Pancreas (tissue), 10 donors: ENCODE measurements around the gene TMX1. TPM values are rescaled to one million over a fixed set of nuclear protein-coding genes. Genes with fewer than 3 reads are reported as not detected.

Experiments
- ATAC-seq, 4 donors: fragments of 200-7000 bp; cut with Tn5 transposase; one replicate each; pipeline versions ENCODE4 v1.8.0 to v1.9.1; 2020; ENCODE audit warnings: mild to moderate bottlenecking in 4 of 4, moderate library complexity in 4 of 4
- DNase-seq, 6 donors: peaks; one replicate each; pipeline ENCODE4 v3.0.0-alpha.2; 2020
- FAIRE-seq: peaks from 2 replicates; lab custom pipeline; 2012; peaks lifted over from hg19 to GRCh38; lab: Jason Lieb, UNC
- H3K27ac ChIP-seq, 4 donors: fragments of 200-600 bp; sonication (generic); 1 replicate in 3 of 4; 2 replicates in 1 of 4; pipeline versions ENCODE4 v1.5.0 to v1.8.0; 2020
- H3K27me3 ChIP-seq, 4 donors: fragments of 200-600 bp; one replicate each; pipeline ENCODE4 v1.8.0; 2021
- H3K36me3 ChIP-seq, 3 donors: fragments of 200-600 bp; sonication (generic) in 1 of 3; one replicate each; pipeline versions ENCODE4 v1.5.0 to v1.8.0; 2020 to 2021
- H3K4me1 ChIP-seq, 3 donors: fragments of 200-600 bp; one replicate each; pipeline ENCODE4 v1.8.0; 2021
- H3K4me3 ChIP-seq, 4 donors: fragments of 200-600 bp; sonication (generic) in 2 of 4; one replicate each; pipeline versions ENCODE4 v1.5.0 to v1.8.0; 2020 to 2021
- H3K9me3 ChIP-seq, 4 donors: fragments of 200-600 bp; one replicate each; pipeline ENCODE4 v1.8.0; 2021
- CTCF ChIP-seq, 4 donors: fragments of 200-600 bp; sonication (generic) in 3 of 4; IDR thresholded peaks; one replicate each; pipeline versions ENCODE4 v1.5.0 to v1.8.0; 2021; ENCODE audit warnings: antibody characterized with exemption in 4 of 4
- WGBS, 2 donors: extraction: QIAGEN DNeasy Blood & Tissue Kit; methylation state at CpG; one replicate each; pipeline ENCODE4 v1.1.7; 2013; 5-methylcytosine and 5-hydroxymethylcytosine counted together
- intact Hi-C, 3 donors: fragments of 100-400 bp; cut with DNase I; formaldehyde crosslinking; loops; one replicate each; pipeline versions ENCODE4 v1.11.1 to v1.14.2; 2022
- polyA plus RNA-seq, 2 donors: library from polyadenylated mRNA; stranded (reverse); fragments of 200-250 nt; gene quantifications; one replicate each; pipeline ENCODE4 v1.2.3, GENCODE V29; 2013
- total RNA-seq, 6 donors: library from RNA; stranded (reverse); fragmentation: NEBNext Ultra II Directional in 4 of 6; extraction: Animal tissue kit (Norgen Biotek cat#: 25700) in 4 of 6; gene quantifications; one replicate each; pipeline versions ENCODE4 v1.2.1 to v1.2.4, GENCODE V29; 2021 to 2023
- donor health status: healthy with polysubstance abuse.
- donor health status: DM: no; HTN: no; CAD: no; lungs with moderate emphysema.
- donor health status: DM: no; HTN: no; CAD: no.
- donor health status: control.
- donor health status: control.
- donor health status: Bipolar disorder and iron deficiency.
- donor health status: DM: yes; HTN: yes; CAD: no.
- donor health status: DM: no; HTN: no; CAD: no.
- donor health status: DM: no; HTN: no; CAD: no.
- donor health status: DM: yes; HTN: yes; CAD: no.

TMX1 gene
- total and polyA plus RNA-seq, 8 donors, result 3.0 to 22.5 (median 13.2) TPM

DNA sequence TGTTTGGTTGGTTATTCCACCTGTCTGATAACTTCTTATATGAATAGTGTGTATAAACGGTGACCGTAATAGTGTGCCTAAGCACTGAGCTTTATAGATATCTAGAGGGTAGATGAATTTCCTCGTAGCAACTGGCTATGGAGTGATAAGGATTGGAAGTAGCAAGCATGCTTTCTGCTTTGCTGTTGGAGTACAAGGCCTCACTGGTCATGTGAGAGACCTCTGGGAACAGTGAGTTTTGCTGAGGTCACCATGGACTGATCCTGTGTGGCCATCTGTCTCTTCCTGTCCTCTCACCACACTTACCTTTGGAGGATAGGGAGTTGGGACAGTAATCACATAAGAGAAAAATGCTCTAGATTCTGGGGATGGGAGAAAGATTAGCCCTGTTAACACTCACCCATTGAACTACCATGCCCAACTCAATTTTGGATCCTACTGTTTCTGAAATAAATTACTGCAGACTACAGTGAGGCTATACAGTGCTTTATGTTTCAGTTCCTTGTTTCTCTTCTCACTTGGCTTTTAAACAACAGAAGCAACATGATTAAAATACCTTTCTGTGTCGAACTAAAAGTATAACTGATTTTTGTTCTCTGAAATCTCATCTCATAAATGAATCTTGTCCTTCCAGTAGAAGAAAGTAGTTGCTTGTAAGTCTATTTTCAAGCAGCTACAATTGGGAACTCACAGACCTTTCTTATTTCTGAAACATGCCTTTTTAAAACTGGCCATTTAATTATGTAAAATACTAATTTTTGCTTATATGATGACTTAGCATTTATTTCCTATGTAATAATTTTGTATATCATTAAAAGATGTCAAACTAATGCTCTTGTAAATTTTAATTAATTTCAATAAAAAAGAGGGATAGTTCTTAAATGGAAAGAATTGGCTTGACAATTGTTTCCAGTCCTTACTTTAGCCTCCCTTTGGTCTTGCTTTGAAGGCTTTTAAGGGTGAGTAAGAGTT is 8.3 kb downstream of the TMX1 start:
- no peak overlapping the region for H3K27ac ChIP-seq
- H3K27me3 ChIP-seq, result no peaks in the 10 kb centered on the region
- FAIRE-seq (no peak), DNase-seq (no peak), ATAC-seq (peak in 3 of 4 donors; percentile 38 to 50 (median 49))
- H3K9me3 ChIP-seq, result no peaks in the 10 kb centered on the region
- H3K4me3 ChIP-seq, result no peak overlapping the region
- TF ChIP-seq CTCF (IDR thresholded peaks at IDR 0.05), result no peak
- intact Hi-C loops, result no loop called here
- H3K4me1 ChIP-seq, result no peaks in the 10 kb centered on the region
- H3K36me3 ChIP-seq, result peaks cover 0 to 11% (median 0%) of the 10 kb centered on the region in 3 donors
- 68 to 80% methylated on average over 4 of the region's 4 CpGs for WGBS, 2 donors

- H3K27me3 ChIP-seq, result no peaks in the 10 kb centered on the region
- no peak for DNase-seq
- H3K9me3 ChIP-seq, result no peaks in the 10 kb centered on the region
- ATAC-seq, result no peak
- intact Hi-C loops, result no loop called here
- no peak overlapping the region for H3K4me3 ChIP-seq
- no peak for TF ChIP-seq CTCF (IDR thresholded peaks at IDR 0.05)
- peaks cover 0 to 11% (median 0%) of the 10 kb centered on the region in 3 donors for H3K36me3 ChIP-seq
- WGBS, 2 donors, result 80 to 86% methylated on average over 4 of the region's 4 CpGs
- no peak for FAIRE-seq
- no peaks in the 10 kb centered on the region for H3K4me1 ChIP-seq
- H3K27ac ChIP-seq, result no peak overlapping the region
Observed at GRCh38 chr14:51251486-51251885, 11.4 kb downstream of the TMX1 start.

GRCh38 chr14:51253880-51254279 is 13.8 kb downstream of the TMX1 start:
- FAIRE-seq, result no peak
- no peak for TF ChIP-seq CTCF (IDR thresholded peaks at IDR 0.05)

DNA sequence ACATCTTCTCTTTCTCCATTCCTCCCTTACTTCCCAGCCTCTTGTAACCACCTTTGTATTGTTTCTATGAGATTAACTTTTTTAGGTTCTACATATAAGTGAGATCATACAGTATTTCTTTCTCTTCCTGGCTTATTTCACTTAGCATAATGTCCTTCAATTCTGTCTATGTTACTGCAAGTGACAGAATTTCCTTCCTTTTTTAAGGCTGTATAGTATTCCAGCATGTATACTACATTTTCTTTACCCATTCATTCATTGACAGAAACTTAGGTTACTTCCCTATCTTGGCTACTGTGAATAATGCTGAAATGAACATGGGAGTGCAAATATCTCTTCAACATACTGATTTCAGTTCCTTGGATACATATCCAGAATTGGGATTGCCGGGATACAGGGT is 18.2 kb downstream of the TMX1 start:
- 95 to 98% methylated on average over 1 of the region's 1 CpG for WGBS, 2 donors
- H3K9me3 ChIP-seq, result no peaks in the 10 kb centered on the region
- no peaks in the 10 kb centered on the region for H3K27me3 ChIP-seq
- H3K4me1 ChIP-seq, result no peaks in the 10 kb centered on the region
- FAIRE-seq (no peak), ATAC-seq (no peak), DNase-seq (no peak)
- H3K4me3 ChIP-seq, result no peak overlapping the region
- H3K27ac ChIP-seq, result no peak overlapping the region
- no peaks in the 10 kb centered on the region for H3K36me3 ChIP-seq
- intact Hi-C loops, result no loop called here
- TF ChIP-seq CTCF (IDR thresholded peaks at IDR 0.05), result no peak

More at GRCh38 chr14:51253880-51254279, 13.8 kb downstream of the TMX1 start:
- no peaks in the 10 kb centered on the region for H3K9me3 ChIP-seq
- DNase-seq (no peak), ATAC-seq (no peak)
- no peaks in the 10 kb centered on the region for H3K27me3 ChIP-seq
- no peak overlapping the region for H3K4me3 ChIP-seq
- H3K36me3 ChIP-seq, result peaks cover 0 to 11% (median 0%) of the 10 kb centered on the region in 3 donors
- H3K27ac ChIP-seq, result no peak overlapping the region
- H3K4me1 ChIP-seq, result no peaks in the 10 kb centered on the region
- intact Hi-C loops, result no loop called here

DNA sequence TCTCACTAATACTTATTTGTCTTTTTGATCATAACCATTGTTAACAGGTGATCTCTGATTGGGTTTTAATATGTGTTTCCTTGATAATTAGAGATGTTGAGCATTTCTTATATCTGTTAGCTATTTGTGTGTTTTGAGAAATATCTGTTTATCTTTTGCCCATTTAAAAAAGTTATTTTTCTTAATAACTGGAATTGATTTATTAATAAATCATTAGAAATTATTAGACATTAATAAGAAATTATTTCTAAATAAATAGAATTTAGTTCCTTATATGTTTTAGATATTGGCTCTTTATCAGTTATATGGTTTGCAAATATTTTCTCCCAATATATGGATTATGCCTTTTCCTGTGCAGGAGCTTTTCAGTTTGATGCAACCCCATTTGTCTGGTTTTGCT is 18.7 kb downstream of the TMX1 start:
- DNase-seq (no peak), ATAC-seq (no peak), FAIRE-seq (peak; percentile 91)
- no peaks in the 10 kb centered on the region for H3K4me1 ChIP-seq
- intact Hi-C loops, result no loop called here
- no peak overlapping the region for H3K4me3 ChIP-seq
- H3K27me3 ChIP-seq, result no peaks in the 10 kb centered on the region
- no peaks in the 10 kb centered on the region for H3K9me3 ChIP-seq
- no peak overlapping the region for H3K27ac ChIP-seq
- no peaks in the 10 kb centered on the region for H3K36me3 ChIP-seq
- TF ChIP-seq CTCF (IDR thresholded peaks at IDR 0.05), result no peak
